K562 (cell line): ENCODE results near the gene PRPF6. TPM values are rescaled to one million over a fixed set of nuclear protein-coding genes. Genes with fewer than 3 reads are reported as not detected.

ENCODE experiments used
- CBFA2T2 ChIP-seq: fragments of 450-650 bp; conservative IDR thresholded peaks from 2 replicates; pipeline ENCODE4 v1.6.1; 2017; ENCODE audit warnings: mild to moderate bottlenecking
- CHCHD3 ChIP-seq: fragments of 250-450 bp; sonication (Bioruptor Pico); IDR thresholded peaks from 2 replicates; pipeline ENCODE4 v2.1.2; 2022; ENCODE audit warnings: mild to moderate bottlenecking
- ESRRA ChIP-seq: fragments of 450-650 bp; IDR thresholded peaks from 2 replicates; pipeline ENCODE4 v1.6.1; 2014; ENCODE audit warnings: low read depth, mild to moderate bottlenecking, moderate library complexity, borderline replicate concordance
- ETV5 ChIP-seq: sonication (generic); formaldehyde crosslinking; IDR thresholded peaks from 2 replicates; pipeline ENCODE4 v1.4.0; 2020; ENCODE audit warnings: low read depth, mild to moderate bottlenecking, missing genetic modification reagents
- KDM2B ChIP-seq: fragments of 250-450 bp; sonication (Bioruptor Pico); IDR thresholded peaks from 2 replicates; pipeline ENCODE4 v1.8.0; 2021; ENCODE audit warnings: mild to moderate bottlenecking, moderate library complexity
- PML ChIP-seq: IDR thresholded peaks from 2 replicates; pipeline ENCODE4 v1.6.1; 2012; ENCODE audit warnings: low read length, inconsistent platforms
- POU5F1 ChIP-seq: fragments of 150-350 bp; IDR thresholded peaks from 2 replicates; pipeline ENCODE4 v1.6.1; 2014; ENCODE audit warnings: borderline replicate concordance, low read length, low read depth, mild to moderate bottlenecking; ENCODE audit not compliant: partially characterized antibody
- PRPF4 ChIP-seq: fragments of 200-400 bp; formaldehyde crosslinking; IDR thresholded peaks from one replicate; pipeline ENCODE4 v1.6.1; 2017; ENCODE audit warnings: low read length, low read depth, mild to moderate bottlenecking; ENCODE audit not compliant: insufficient read depth, poor library complexity, severe bottlenecking
- PURB ChIP-seq: sonication (generic); formaldehyde crosslinking; IDR thresholded peaks from 2 replicates; pipeline ENCODE4 v1.9.0; 2021; ENCODE audit warnings: low read depth, mild to moderate bottlenecking, missing genetic modification reagents
- SAFB ChIP-seq: fragments of 200-400 bp; formaldehyde crosslinking; IDR thresholded peaks from 2 replicates; pipeline ENCODE4 v1.6.1; 2017; ENCODE audit warnings: low read depth, low read length, borderline replicate concordance
- TOE1 ChIP-seq, 2 experiments: fragments of 450-650 bp in 1 of 2; sonication (generic) in 1 of 2; formaldehyde crosslinking in 1 of 2; IDR thresholded peaks; 2 replicates each; pipeline versions ENCODE4 v1.7.1 to v1.8.0; 2016 to 2022; ENCODE audit warnings: borderline replicate concordance in 2 of 2, mild to moderate bottlenecking in 2 of 2, antibody characterized with exemption in 1 of 2, inconsistent platforms in 1 of 2, low read depth in 1 of 2, missing genetic modification reagents in 1 of 2, moderate library complexity in 1 of 2
- VEZF1 ChIP-seq: fragments of 200-800 bp; sonication (Bioruptor generic); IDR thresholded peaks from 2 replicates; pipeline ENCODE4 v1.6.1; 2017; ENCODE audit warnings: missing genetic modification characterization, missing compliant biosample characterization
- ZBTB1 ChIP-seq: sonication (generic); formaldehyde crosslinking; IDR thresholded peaks from 2 replicates; pipeline ENCODE4 v1.8.1; 2023; ENCODE audit warnings: missing genetic modification reagents, low read depth, mild to moderate bottlenecking, borderline replicate concordance
- ZC3H11A ChIP-seq: IDR thresholded peaks from 2 replicates; pipeline ENCODE4 v1.6.1; 2012; ENCODE audit warnings: low read depth, low read length, improper control_type of control experiment
- ZFX ChIP-seq: sonication (generic); formaldehyde crosslinking; IDR thresholded peaks from 2 replicates; pipeline ENCODE4 v1.8.0; 2022; ENCODE audit warnings: mild to moderate bottlenecking, missing genetic modification reagents, moderate library complexity
- ZNF175 ChIP-seq: fragments of 200-800 bp; sonication (Bioruptor generic); IDR thresholded peaks from 2 replicates; pipeline ENCODE4 v1.6.1; 2016; ENCODE audit warnings: low read depth, mild to moderate bottlenecking, missing genetic modification characterization, missing compliant biosample characterization
- ZNF512 ChIP-seq: IDR thresholded peaks from 2 replicates; pipeline ENCODE4 v1.6.1; 2016; ENCODE audit warnings: missing genetic modification characterization, missing compliant biosample characterization
- polyA plus RNA-seq, 8 experiments: library from polyadenylated mRNA; depleted of rRNA in 4 of 8; stranded (reverse) in 5 of 8; unstranded in 3 of 8; fragments of >200 nt; fragmentation: Nextera tagmentation in 2 of 8; fragmentation: Illumina TruSeq in 1 of 8; extraction: Ambion mirVana in 2 of 8; extraction: Trizol in 1 of 8; gene quantifications; 2 replicates each; pipeline versions ENCODE4 v1.2.1 to v1.2.3, GENCODE V29; 2011 to 2014; ENCODE audit warnings: inconsistent platforms in 1 of 8, missing spikeins in 1 of 8
- total RNA-seq, 7 experiments: library from RNA; depleted of rRNA in 6 of 7; stranded (reverse); fragments of >200 nt in 6 of 7; fragmentation: Illumina TruSeq in 2 of 7; extraction: Trizol in 2 of 7; gene quantifications; 2 replicates each; pipeline versions ENCODE4 v1.2.1 to v1.2.3, GENCODE V29; 2011 to 2021; ENCODE audit warnings: low replicate concordance in 1 of 7
- TF ChIP-seq, protein P1 (sequence below): fragments of 150-350 bp; IDR thresholded peaks from 2 replicates; pipeline ENCODE4 v1.6.1; 2014; ENCODE audit warnings: low read depth, mild to moderate bottlenecking, low read length, borderline replicate concordance

Gene PRPF6
- total and polyA plus RNA-seq, 9 of the 15 experiments (the other 6 are each of a cell fraction or from before 2014, with no cell fraction given), result 4.2 to 83.2 (median 59.9) TPM

GRCh38 chr20:64042054-64042781 is 61.3 kb downstream of the PRPF6 start (continued):
- TF ChIP-seq KDM2B (CRISPR knock-in tag), result 0 out of 2 replicates have a peak, but pooled peaks have one; percentile 65
- TF ChIP-seq ZFX (CRISPR knock-in tag), result peak; percentile 74
- TF ChIP-seq ZBTB1 (CRISPR knock-in tag), result no peak
- TF ChIP-seq CBFA2T2, result peak; percentile 63
- TF ChIP-seq VEZF1, result peak; percentile 45
- TF ChIP-seq PRPF4, result no peak
- TF ChIP-seq ZNF175 (CRISPR knock-in tag), result no peak
- no peak for TF ChIP-seq CHCHD3 (CRISPR knock-in tag)
- no peak for TF ChIP-seq PURB (CRISPR knock-in tag)
- TF ChIP-seq POU5F1, result no peak
- no peak for TF ChIP-seq ZC3H11A
- 0 out of 2 replicates have a peak, but pooled peaks have one; percentile 37 for TF ChIP-seq PML
- TF ChIP-seq TOE1 (IDR thresholded peaks at IDR 0.05; ENCODE audit: borderline replicate concordance), result no peak
- TF ChIP-seq TOE1 (CRISPR knock-in tag; IDR thresholded peaks at IDR 0.05; ENCODE audit: borderline replicate concordance, low read depth), result no peak
- no peak for TF ChIP-seq ZNF512
- TF ChIP-seq, protein P1, sequence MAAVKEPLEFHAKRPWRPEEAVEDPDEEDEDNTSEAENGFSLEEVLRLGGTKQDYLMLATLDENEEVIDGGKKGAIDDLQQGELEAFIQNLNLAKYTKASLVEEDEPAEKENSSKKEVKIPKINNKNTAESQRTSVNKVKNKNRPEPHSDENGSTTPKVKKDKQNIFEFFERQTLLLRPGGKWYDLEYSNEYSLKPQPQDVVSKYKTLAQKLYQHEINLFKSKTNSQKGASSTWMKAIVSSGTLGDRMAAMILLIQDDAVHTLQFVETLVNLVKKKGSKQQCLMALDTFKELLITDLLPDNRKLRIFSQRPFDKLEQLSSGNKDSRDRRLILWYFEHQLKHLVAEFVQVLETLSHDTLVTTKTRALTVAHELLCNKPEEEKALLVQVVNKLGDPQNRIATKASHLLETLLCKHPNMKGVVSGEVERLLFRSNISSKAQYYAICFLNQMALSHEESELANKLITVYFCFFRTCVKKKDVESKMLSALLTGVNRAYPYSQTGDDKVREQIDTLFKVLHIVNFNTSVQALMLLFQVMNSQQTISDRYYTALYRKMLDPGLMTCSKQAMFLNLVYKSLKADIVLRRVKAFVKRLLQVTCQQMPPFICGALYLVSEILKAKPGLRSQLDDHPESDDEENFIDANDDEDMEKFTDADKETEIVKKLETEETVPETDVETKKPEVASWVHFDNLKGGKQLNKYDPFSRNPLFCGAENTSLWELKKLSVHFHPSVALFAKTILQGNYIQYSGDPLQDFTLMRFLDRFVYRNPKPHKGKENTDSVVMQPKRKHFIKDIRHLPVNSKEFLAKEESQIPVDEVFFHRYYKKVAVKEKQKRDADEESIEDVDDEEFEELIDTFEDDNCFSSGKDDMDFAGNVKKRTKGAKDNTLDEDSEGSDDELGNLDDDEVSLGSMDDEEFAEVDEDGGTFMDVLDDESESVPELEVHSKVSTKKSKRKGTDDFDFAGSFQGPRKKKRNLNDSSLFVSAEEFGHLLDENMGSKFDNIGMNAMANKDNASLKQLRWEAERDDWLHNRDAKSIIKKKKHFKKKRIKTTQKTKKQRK, result no peak
- TF ChIP-seq SAFB, result 0 out of 2 replicates have a peak, but pooled peaks have one; percentile 11
- TF ChIP-seq ETV5 (CRISPR knock-in tag), result peak; percentile 43; the same call in 1 of the 2 replicates
- peak; percentile 70; the same call in 1 of the 2 replicates for TF ChIP-seq ESRRA
